Prostate gland (tissue), 2 donors: Measurements from ENCODE around the gene ADGRB3.

Source experiments
- CTCF ChIP-seq, 4 experiments: fragments of 200-600 bp in 2 of 4; fragments of 450-650 bp in 2 of 4; sonication (generic) in 2 of 4; IDR thresholded peaks; 1 replicate in 3 of 4; 2 replicates in 1 of 4; pipeline ENCODE4 v1.5.1; 2016 to 2019; ENCODE audit warnings: antibody characterized with exemption in 4 of 4, mild to moderate bottlenecking in 2 of 4, moderate library complexity in 2 of 4
- POLR2A ChIP-seq: fragments of 450-650 bp; IDR thresholded peaks from one replicate; pipeline ENCODE4 v1.6.1; 2016; ENCODE audit warnings: antibody characterized with exemption, mild to moderate bottlenecking
- POLR2AphosphoS5 ChIP-seq: sonication (generic); formaldehyde crosslinking; IDR thresholded peaks from one replicate; pipeline ENCODE4 v1.6.1; 2017; ENCODE audit warnings: antibody characterized with exemption

- TF ChIP-seq CTCF (IDR thresholded peaks at IDR 0.05) = no peak
- TF ChIP-seq POLR2AphosphoS5 = no peak
- TF ChIP-seq POLR2A = no peak
Observed at GRCh38 chr6:69069881-69070280, 434.8 kb downstream of the ADGRB3 start.
